Tongue (tissue), 3 donors: ENCODE results near the gene PGAM1. TPM values are rescaled to one million over a fixed set of nuclear protein-coding genes. Genes with fewer than 3 reads are reported as not detected.
A peak's percentile ranks its signal among the peaks of the same experiment; 100 is the strongest.
"Not testable (repeated sequence)": the region's sequence is repeated elsewhere in the genome, so short reads cannot be mapped to it uniquely, and the experiment has no call there.

ENCODE experiments used
- DNase-seq: peaks from one replicate; pipeline ENCODE4 v3.0.0-alpha.2; 2015
- small RNA-seq: library from RNA; depleted of rRNA; stranded (forward); fragments of <200 nt; gene quantifications from one replicate; pipeline ENCODE3, GENCODE V24; 2014; ENCODE audit warnings: low replicate concordance
- total RNA-seq: library from RNA; depleted of rRNA; stranded (reverse); fragments of >200 nt; gene quantifications from one replicate; pipeline ENCODE4 v1.2.3, GENCODE V29; 2014

The PGAM1 gene
- total RNA-seq, 1 donor from 2014 or later, result 114 TPM

DNA sequence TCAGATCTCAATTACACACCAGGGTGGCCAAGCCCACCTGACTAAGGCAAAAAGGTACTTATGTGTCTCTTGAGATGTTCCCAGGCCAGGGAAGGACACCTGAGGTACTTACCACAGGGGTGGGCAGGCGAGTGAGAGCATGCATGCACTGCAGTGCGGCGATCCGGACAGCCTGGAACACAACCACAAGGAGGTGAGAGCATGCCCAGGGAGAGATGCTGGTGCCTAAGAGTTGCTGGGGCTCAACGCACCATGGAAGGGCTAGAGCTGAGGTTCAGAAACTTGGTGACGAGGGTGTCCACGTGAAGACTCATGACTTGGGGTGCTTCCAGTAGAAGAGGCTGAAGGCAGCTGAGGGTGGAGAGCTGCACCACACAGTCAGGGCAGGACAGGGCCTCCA is 33.1 kb downstream of the PGAM1 start:
- no peak for DNase-seq

DNA sequence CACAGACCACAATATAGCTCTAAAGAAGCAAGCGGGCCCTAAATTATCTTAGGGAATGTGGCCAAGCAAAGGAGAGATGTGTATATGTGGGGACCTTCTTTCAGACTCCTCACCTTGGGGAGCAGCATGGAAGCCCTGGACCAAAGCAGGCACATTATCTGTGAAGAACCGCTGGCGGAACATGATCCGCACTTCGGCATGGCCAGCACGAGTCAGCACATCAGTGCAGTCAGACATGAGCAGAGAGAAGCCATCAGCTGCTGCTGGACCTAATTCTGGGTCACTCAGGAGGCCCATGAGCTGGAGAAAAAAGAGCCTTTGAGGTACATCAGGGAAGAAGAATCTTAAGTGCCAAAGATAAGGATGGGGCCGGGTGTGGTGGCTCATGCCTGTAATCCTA is 33.9 kb downstream of the PGAM1 start:
- no peak for DNase-seq

DNA sequence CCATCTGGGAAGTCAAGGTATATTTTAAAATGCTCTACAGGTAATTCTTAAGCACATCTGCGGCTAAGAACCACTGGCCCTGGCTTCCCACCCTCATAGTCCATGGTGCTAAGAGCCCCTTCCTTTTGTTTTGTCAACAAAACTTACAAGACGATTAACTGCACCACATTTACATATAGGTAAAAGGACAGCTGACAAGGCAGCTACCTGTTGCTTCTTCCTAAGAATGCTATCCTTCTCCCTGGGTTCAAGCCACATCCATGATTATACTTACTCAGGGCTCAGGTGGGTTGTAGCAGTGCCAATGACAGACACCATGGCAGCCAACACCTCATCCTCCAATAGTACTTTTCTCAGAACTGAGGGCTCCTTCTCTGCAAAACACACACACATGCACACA is 36.3 kb downstream of the PGAM1 start:
- DNase-seq, result no peak

DNA sequence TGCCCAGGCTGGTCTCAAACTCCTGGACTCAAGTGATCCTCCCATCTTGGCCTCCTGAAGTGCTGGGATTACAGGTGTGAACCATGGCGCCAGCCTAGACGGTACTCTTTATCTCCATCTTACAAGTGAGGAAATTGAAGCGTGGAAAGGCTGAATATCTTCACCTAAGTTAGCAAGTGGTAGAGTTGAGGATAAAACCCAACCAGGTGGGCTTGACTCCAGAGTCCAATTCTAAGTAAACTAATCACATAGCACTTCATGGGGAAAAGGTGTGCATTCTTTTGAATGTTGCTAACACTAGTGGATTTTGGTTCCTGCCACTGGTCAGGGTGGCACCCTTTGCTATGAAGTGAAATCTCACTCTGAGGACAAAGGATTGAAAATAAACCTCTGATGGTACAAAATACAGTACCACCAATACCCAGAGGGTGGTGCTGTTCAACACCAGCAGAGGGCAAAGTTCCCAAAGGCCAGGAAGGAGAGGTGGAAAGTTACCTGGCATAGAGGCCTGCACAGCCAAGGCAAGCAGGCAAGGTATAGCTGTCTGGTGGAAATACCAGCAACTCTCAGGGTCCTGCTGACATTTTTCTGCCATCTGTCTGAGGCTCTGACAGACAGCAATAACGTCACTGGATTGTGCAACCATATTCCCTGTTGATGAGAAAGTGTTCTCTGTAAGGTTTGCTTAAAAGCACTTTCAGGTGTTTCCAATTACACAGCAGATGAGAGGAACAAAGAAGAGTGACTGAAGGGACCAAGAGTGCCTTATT is 37.6 kb downstream of the PGAM1 start:
- peak; percentile 68 for DNase-seq

DNA sequence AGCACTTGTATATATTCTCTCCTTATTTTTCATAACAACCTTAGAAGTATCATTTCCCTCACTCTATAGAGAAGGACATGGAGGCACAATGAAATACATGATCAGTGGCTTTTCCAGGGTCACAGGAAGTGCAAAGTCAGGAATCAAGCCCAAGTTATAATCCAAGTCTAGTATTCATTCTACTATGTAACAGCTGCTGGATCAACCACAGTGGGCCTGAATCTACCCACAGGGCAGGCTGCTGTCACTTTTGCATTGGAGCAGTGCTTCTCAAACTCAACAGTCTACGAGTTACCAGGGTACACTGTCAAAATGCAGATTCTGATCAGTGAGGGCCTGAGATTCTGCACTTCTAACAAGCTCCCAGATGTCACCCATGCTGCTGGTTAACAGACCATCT is 38.2 kb downstream of the PGAM1 start:
- no peak for DNase-seq

DNA sequence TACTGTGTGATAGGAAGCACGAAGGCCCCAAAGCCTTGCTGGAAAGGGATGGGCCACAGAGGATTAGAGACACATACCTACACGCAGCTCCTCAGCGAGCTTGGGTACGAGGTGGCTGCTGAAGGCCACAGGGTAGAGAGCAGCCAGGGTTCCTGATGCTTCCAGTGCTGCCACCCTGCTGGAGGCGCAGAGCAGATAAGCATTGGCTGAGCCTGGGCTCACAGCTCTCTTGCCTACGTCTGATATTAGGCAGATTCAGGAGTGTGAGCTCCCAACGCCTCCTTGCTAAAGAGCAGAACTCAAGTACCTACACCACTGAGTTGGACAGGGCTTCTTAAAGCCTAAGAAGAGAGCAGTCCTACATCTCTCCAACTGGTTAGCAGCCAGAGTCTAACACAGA is 40.0 kb downstream of the PGAM1 start:
- no peak for DNase-seq

DNA sequence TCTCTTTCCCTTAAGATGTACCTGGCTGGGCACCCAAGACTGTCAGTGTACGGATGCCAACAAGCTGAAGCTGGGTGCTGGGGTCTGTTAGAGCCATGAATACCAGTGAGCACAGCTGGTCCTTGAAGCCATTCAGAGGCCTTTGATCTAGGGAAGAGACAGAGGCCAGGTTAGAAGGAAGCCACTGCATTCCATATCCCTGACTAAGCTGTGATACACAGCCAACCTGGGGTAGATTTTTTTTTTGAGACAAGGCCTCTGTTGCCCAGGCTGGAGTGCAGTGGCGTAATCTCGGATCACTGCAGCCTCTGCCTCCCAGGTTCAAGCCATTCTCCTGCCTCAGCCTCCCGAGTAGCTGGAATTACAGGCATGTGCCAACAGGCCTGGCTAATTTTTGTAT is 40.8 kb downstream of the PGAM1 start:
- no peak for DNase-seq

DNA sequence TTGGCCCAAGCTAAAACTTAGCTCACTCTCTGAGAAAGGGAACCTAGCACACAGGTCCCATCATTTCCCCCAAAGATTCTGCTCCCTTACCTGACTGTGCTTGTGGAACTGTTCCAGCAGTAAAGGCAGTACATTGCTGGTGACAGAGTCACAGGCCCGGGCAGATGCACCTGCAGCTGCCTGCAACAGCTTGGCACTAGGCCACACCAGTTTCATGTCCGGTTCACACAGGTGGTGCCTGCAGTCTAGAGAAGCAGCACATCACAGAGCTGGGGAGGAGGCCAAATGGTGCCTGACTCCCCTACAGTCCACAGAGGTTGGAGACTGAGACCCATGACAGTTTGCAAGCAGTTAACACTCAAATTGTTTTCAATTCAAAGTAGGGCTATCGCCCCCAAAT is 42.2 kb downstream of the PGAM1 start:
- no peak for DNase-seq

DNA sequence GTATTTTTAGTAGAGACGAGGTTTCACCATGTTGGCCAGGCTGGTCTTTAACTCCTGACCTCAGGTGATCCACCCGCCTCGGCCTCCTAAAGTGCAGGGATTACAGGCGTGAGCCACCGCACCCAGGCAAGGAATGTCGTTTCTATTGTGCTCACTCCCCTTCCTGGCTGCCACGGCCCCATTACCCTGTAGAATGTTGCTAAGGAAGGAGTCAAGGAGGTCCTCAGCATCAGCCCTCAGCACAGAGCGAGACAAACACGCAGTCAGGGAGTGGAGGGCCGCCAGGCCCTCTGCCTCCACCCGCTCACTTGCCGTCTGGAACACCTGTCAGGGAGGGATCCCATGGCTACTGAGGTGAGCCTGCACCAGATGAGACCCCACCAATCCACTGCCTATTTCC is 42.8 kb downstream of the PGAM1 start:
- DNase-seq, result not testable (repeated sequence)

DNA sequence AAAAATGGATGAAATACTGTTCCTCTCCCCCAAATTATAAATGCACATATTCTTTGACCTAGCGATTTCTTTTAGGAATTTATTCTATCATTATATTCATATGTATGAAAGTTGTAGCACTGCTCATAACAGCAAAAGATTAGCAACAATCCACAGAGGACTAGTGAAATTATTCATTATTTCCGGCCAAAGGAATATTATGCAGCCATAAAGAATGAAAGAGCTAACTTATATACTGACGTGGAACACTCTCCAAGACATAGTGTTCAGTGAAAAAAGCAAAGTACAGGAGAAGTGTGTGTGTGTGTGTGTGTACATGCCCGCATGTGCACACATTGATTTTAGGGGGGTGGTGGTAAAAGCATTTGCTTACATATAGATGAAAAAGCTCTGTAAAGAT is 48.9 kb downstream of the PGAM1 start:
- DNase-seq, result no peak

DNA sequence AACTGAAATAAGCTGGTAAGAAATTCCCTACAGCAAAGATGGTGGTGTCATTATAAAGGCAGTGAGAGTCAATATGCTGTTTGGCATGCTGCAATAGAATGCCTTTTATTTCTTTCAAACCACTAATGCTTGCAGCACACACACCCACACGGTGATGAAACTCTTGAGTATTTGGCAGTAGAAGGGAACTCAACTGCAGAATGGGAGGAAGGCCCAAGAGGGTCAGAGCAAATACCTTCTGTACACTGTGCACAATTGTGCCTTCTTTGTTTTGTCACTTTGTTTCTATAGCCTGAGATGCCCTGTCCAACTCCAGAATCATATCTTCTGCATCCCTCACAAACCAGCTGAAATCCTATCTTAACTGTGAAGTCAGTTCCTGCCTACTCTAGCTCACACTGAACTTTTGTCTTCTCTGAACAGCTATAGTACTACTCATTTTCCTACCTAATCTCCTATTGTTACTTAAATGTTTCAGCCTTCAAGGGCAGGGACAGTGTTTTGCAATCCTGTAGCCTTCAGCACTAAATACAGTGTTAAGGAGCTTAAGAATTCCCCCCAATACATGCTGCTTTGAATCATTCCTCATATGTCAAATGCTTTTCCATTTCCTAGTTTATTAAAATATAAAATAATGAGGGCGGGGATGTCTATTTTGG is 50.1 kb downstream of the PGAM1 start:
- DNase-seq, result no peak

DNA sequence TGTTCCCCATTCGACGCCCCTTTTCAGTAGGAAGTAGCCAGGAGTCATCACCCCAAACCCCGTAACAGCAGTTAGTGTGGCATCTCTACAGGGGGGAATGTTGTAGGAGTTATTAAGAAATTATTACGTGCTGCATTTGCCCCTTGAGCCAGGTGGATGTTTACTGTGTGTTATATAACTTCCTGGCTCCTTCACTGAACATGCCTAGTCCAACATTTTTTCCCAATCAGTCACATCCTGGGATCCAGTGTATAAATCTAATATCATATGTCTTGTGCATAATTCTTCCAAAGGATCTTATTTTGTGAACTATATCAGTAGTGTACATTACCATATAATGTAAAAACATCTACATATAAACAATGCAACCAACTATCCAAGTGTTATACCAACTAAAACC is 53.4 kb downstream of the PGAM1 start:
- not testable (repeated sequence) for DNase-seq

DNA sequence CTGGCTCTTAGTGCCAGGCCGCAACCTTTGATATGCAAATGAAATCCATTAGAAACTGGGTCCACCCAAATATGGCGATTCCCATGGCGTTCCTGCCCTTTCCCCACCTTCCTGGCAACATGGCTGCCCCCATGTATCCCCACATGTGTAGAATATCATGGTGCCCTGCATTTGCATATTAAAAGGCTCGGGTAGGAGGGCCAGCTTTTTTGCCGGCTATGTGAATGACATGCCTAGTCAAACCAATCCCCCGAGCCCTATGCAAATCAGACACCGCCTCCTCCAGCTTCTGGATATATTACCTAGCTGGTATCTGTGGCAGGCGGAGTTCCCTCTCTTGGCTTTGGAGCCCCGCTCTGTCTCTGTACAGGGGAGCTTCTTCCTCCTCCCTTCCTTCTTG is 53.9 kb downstream of the PGAM1 start:
- DNase-seq, result no peak

DNA sequence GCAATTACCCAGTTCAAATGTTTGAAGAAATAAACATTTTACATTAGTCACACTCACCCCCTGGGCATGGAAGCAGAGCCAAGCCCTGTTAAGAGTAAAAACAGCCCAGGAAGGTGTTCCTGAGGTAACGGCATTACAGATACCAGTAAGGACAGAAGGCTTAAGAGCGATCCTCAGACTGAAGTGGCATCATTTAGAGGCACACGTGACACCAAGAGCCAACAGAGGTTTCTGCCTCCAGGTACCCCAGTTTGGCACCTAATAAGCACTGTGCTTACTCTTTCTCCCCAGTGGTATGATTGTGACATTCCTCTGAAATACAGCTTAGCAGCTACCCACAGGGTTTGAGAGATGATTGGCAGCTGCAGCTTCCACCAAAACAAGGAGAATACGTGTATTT is 55.1 kb downstream of the PGAM1 start:
- no peak for DNase-seq

DNA sequence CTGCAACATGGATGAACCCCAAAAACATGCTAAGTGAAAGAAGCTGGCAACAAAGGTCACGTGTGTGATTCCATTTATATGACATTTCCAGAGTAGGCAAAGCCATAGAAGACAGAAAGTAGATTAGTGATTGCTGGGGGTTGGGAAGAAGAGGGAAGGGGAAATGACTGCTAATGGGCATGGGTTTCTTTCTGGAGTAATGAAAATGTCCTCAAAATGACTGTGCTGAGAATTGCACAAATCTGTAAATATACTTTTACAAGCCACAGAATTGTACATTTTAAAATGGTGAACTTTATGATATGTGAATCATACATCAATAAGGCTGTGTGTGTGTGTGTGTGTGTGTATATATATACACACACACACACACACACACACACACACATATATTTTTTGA is 56.4 kb downstream of the PGAM1 start:
- DNase-seq, result no peak

Small RNA genes within 50 kb of the gene (small RNA-seq; reads per million reads assigned to genes)
- not detected for gene RF00019

Other genes starting within 250 kb of the PGAM1 start
- 0.72 TPM for gene SLIT1, start 240.2 kb upstream of the PGAM1 start, total RNA-seq
- gene ARHGAP19, start 133.6 kb upstream of the PGAM1 start, total RNA-seq, result 20.1 TPM
- gene FRAT1, start 106.9 kb upstream of the PGAM1 start, total RNA-seq, result 1.6 TPM
- 11.6 TPM for gene FRAT2, start 91.5 kb upstream of the PGAM1 start, total RNA-seq
- 18.6 TPM for gene RRP12, start 24.9 kb upstream of the PGAM1 start, total RNA-seq
- gene EXOSC1, start 19.8 kb downstream of the PGAM1 start, total RNA-seq, result 22.5 TPM
- gene ZDHHC16, start 20.0 kb downstream of the PGAM1 start, total RNA-seq, result 35.9 TPM
- gene MMS19, start 72.2 kb downstream of the PGAM1 start, total RNA-seq, result 127 TPM
- 25.1 TPM for gene UBTD1, start 72.7 kb downstream of the PGAM1 start, total RNA-seq
- 29.7 TPM for gene ANKRD2, start 146.6 kb downstream of the PGAM1 start, total RNA-seq
- gene HOGA1, start 158.2 kb downstream of the PGAM1 start, total RNA-seq, result 7.3 TPM
- gene C10orf62, start 163.5 kb downstream of the PGAM1 start, total RNA-seq, result 0.82 TPM
- gene MORN4, start 207.3 kb downstream of the PGAM1 start, total RNA-seq, result 5.6 TPM
- 8.2 TPM for gene PI4K2A, start 214.5 kb downstream of the PGAM1 start, total RNA-seq